GM23248 (cell line): ENCODE measurements around the gene FERMT3. TPM values are rescaled to one million over a fixed set of nuclear protein-coding genes. Genes with fewer than 3 reads are reported as not detected.

Source experiments
- DNase-seq: peaks from one replicate; pipeline ENCODE4 v3.0.0-alpha.2; 2015
- H2AFZ ChIP-seq: fragments of 200-600 bp; sonication (generic); 2 replicates; pipeline ENCODE4 v1.6.1; 2016; ENCODE audit warnings: antibody characterized with exemption
- H3F3A ChIP-seq: fragments of 200-600 bp; sonication (generic); 2 replicates; pipeline ENCODE4 v1.6.1; 2016; ENCODE audit warnings: mild to moderate bottlenecking, antibody characterized with exemption, mixed run types; ENCODE audit not compliant: insufficient read depth
- H3K27ac ChIP-seq: fragments of 200-600 bp; sonication (generic); 2 replicates; pipeline ENCODE4 v1.5.1; 2016; ENCODE audit warnings: mild to moderate bottlenecking
- H3K27me3 ChIP-seq: fragments of 200-600 bp; sonication (generic); replicated peaks from 2 replicates; pipeline ENCODE4 v1.6.1; 2016; ENCODE audit warnings: mild to moderate bottlenecking; ENCODE audit not compliant: insufficient read depth
- H3K36me3 ChIP-seq: fragments of 200-600 bp; sonication (generic); 2 replicates; pipeline ENCODE4 v1.6.1; 2016; ENCODE audit warnings: low read depth, mild to moderate bottlenecking
- H3K4me1 ChIP-seq: fragments of 200-600 bp; sonication (generic); 2 replicates; pipeline ENCODE4 v1.6.1; 2016; ENCODE audit warnings: mild to moderate bottlenecking; ENCODE audit not compliant: insufficient read depth
- H3K4me2 ChIP-seq: fragments of 200-600 bp; sonication (generic); one replicate; pipeline ENCODE4 v1.6.1; 2016; ENCODE audit warnings: mild to moderate bottlenecking; ENCODE audit not compliant: unreplicated experiment
- H3K4me3 ChIP-seq: fragments of 200-600 bp; sonication (generic); 2 replicates; pipeline ENCODE4 v1.5.1; 2016; ENCODE audit warnings: mild to moderate bottlenecking
- H3K79me2 ChIP-seq: fragments of 200-600 bp; sonication (generic); 2 replicates; pipeline ENCODE4 v1.6.1; 2016; ENCODE audit warnings: mild to moderate bottlenecking; ENCODE audit not compliant: insufficient read depth
- H3K9ac ChIP-seq: fragments of 200-600 bp; sonication (generic); 2 replicates; pipeline ENCODE4 v1.6.1; 2016; ENCODE audit warnings: mild to moderate bottlenecking
- H3K9me2 ChIP-seq: fragments of 200-600 bp; sonication (generic); 2 replicates; pipeline ENCODE4 v1.6.1; 2016; ENCODE audit warnings: mixed run types, mild to moderate bottlenecking, moderate library complexity; ENCODE audit not compliant: insufficient read depth
- H3K9me3 ChIP-seq: fragments of 200-600 bp; sonication (generic); one replicate; pipeline ENCODE4 v1.6.1; 2017; ENCODE audit warnings: low read depth
- H4K20me1 ChIP-seq: fragments of 200-600 bp; sonication (generic); 2 replicates; pipeline ENCODE4 v1.6.0; 2016; ENCODE audit not compliant: insufficient read depth
- EZH2 ChIP-seq: fragments of 200-600 bp; sonication (generic); IDR thresholded peaks from 2 replicates; pipeline ENCODE4 v1.6.1; 2018; ENCODE audit warnings: antibody characterized with exemption, mild to moderate bottlenecking; ENCODE audit not compliant: insufficient read depth, poor library complexity, severe bottlenecking
- EZH2phosphoT487 ChIP-seq: fragments of 200-600 bp; sonication (generic); IDR thresholded peaks from 2 replicates; pipeline ENCODE4 v1.6.1; 2018; ENCODE audit warnings: antibody characterized with exemption, moderate library complexity, mild to moderate bottlenecking, low read depth; ENCODE audit not compliant: insufficient read depth
- WGBS, 2 experiments: methylation state at CpG; one replicate each; pipeline ENCODE4 v1.1.6; 2015 to 2017; ENCODE audit warnings: low lambda C conversion rate in 2 of 2, low coverage in 1 of 2; ENCODE audit errors: missing lambda C conversion rate in 2 of 2; 5-methylcytosine and 5-hydroxymethylcytosine counted together
- in situ Hi-C: fragments of 300-500 bp; cut with MboI; formaldehyde crosslinking; loops from 2 replicates; pipeline ENCODE4 v1.15.0; 2020
- polyA plus RNA-seq: library from polyadenylated mRNA; unstranded; fragments of >200 nt; fragmentation: Nextera tagmentation; extraction: Ambion mirVana; gene quantifications from 2 replicates; pipeline ENCODE4 v1.2.1, GENCODE V29; 2016
- total RNA-seq: library from RNA; depleted of rRNA; stranded (reverse); fragments of >200 nt; shearing (Covaris generic); gene quantifications from 2 replicates; pipeline ENCODE4 v1.2.3, GENCODE V29; 2014

Gene FERMT3
- total and polyA plus RNA-seq, 2 experiments from 2014 or later, result 1.5 to 3.9 TPM

- Histone ChIP-seq H3K4me1 (peaks cover 11% of the 10 kb centered on the region; the same call in 1 of the 2 replicates), H4K20me1 (no peaks in the 10 kb centered on the region), H3K79me2 (peaks cover 29% of the 10 kb centered on the region), H3F3A (peaks cover 5% of the 10 kb centered on the region; the same call in 1 of the 2 replicates), H3K9me3 (no peaks in the 10 kb centered on the region), H3K9me2 (no peaks in the 10 kb centered on the region), H2AFZ (peak overlapping the region; percentile 81), H3K4me2 (peak overlapping the region; percentile 99), H3K27ac (peak overlapping the region; percentile 39), H3K36me3 (no peaks in the 10 kb centered on the region; the same call in 1 of the 2 replicates), H3K9ac (peak overlapping the region; percentile 87), H3K27me3 (no peaks in the 10 kb centered on the region), H3K4me3 (peak overlapping the region; percentile 91)
- DNase-seq, result peak; percentile 81
- TF ChIP-seq EZH2phosphoT487 (no peak), EZH2 (no peak)
- 3% methylated on average over 14 to 23 of the region's 23 CpGs for WGBS, 2 experiments
- in situ Hi-C loops, result no loop called here
These were observed 45.7 kb downstream of the FERMT3 start for GRCh38 chr11:64252003-64252872.

GRCh38 chr11:64253043-64253442, 46.5 kb downstream of the FERMT3 start:
- H3K4me1 ChIP-seq, result peaks cover 11% of the 10 kb centered on the region; the same call in 1 of the 2 replicates
- H3K36me3 ChIP-seq, result no peaks in the 10 kb centered on the region; the same call in 1 of the 2 replicates
- no peaks in the 10 kb centered on the region for H4K20me1 ChIP-seq
- H3K9me3 ChIP-seq, result no peaks in the 10 kb centered on the region
- in situ Hi-C loops, result no loop called here
- H3K27me3 ChIP-seq, result no peaks in the 10 kb centered on the region
- H3F3A ChIP-seq, result peaks cover 2% of the 10 kb centered on the region; the same call in 1 of the 2 replicates
- no peak for DNase-seq
- H2AFZ ChIP-seq, result no peak overlapping the region
- peaks cover 29% of the 10 kb centered on the region for H3K79me2 ChIP-seq
- 70 to 71% methylated on average over 8 of the region's 8 CpGs for WGBS, 2 experiments
- peak overlapping the region; percentile 99 for H3K4me2 ChIP-seq
- H3K9ac ChIP-seq, result peak overlapping the region; percentile 87; the same call in 1 of the 2 replicates
- TF ChIP-seq EZH2phosphoT487, result no peak
- TF ChIP-seq EZH2, result no peak
- H3K4me3 ChIP-seq, result peak overlapping the region; percentile 91; the same call in 1 of the 2 replicates
- no peak overlapping the region for H3K27ac ChIP-seq
- no peaks in the 10 kb centered on the region for H3K9me2 ChIP-seq

- in situ Hi-C loops, result no loop called here
- H2AFZ ChIP-seq, result no peak overlapping the region
- H3K27me3 ChIP-seq, result no peaks in the 10 kb centered on the region
- peaks cover 11% of the 10 kb centered on the region; the same call in 1 of the 2 replicates for H3K4me1 ChIP-seq
- TF ChIP-seq EZH2, result no peak
- TF ChIP-seq EZH2phosphoT487, result no peak
- no peaks in the 10 kb centered on the region for H3F3A ChIP-seq
- peak; percentile 46 for DNase-seq
- H3K9ac ChIP-seq, result no peak overlapping the region
- H3K27ac ChIP-seq, result no peak overlapping the region
- H3K4me3 ChIP-seq, result no peak overlapping the region
- no peaks in the 10 kb centered on the region; the same call in 1 of the 2 replicates for H3K36me3 ChIP-seq
- H3K9me2 ChIP-seq, result no peaks in the 10 kb centered on the region
- H3K79me2 ChIP-seq, result peaks cover 29% of the 10 kb centered on the region
- H3K4me2 ChIP-seq, result no peak overlapping the region
- H3K9me3 ChIP-seq, result no peaks in the 10 kb centered on the region
- 32 to 42% methylated on average over 5 of the region's 5 CpGs for WGBS, 2 experiments
- no peaks in the 10 kb centered on the region for H4K20me1 ChIP-seq
These were observed 47.0 kb downstream of the FERMT3 start for GRCh38 chr11:64253481-64253880.

GRCh38 chr11:64254326-64254725, 47.8 kb downstream of the FERMT3 start:
- Histone ChIP-seq H3K27me3 (no peaks in the 10 kb centered on the region), H3K79me2 (peaks cover 29% of the 10 kb centered on the region), H3K4me3 (no peak overlapping the region), H3F3A (no peaks in the 10 kb centered on the region), H3K9me2 (no peaks in the 10 kb centered on the region), H4K20me1 (no peaks in the 10 kb centered on the region), H3K9ac (no peak overlapping the region), H3K4me1 (peaks cover 11% of the 10 kb centered on the region; the same call in 1 of the 2 replicates), H3K4me2 (no peak overlapping the region), H3K36me3 (no peaks in the 10 kb centered on the region; the same call in 1 of the 2 replicates), H3K27ac (no peak overlapping the region), H3K9me3 (no peaks in the 10 kb centered on the region), H2AFZ (no peak overlapping the region)
- 94 to 95% methylated on average over 6 to 7 of the region's 7 CpGs for WGBS, 2 experiments
- TF ChIP-seq EZH2phosphoT487, result no peak
- no peak for TF ChIP-seq EZH2
- no peak for DNase-seq
- in situ Hi-C loops, result no loop called here
